ENCODE data around the gene C1R. TPM values are rescaled to one million over a fixed set of nuclear protein-coding genes. Genes with fewer than 3 reads are reported as not detected.
"Not testable (repeated sequence)": the region's sequence is repeated elsewhere in the genome, so short reads cannot be mapped to it uniquely, and the experiment has no call there.

C1R gene
- total RNA-seq, 2 experiments from 2014 or later, result 1.4 to 2.2 TPM

DNA sequence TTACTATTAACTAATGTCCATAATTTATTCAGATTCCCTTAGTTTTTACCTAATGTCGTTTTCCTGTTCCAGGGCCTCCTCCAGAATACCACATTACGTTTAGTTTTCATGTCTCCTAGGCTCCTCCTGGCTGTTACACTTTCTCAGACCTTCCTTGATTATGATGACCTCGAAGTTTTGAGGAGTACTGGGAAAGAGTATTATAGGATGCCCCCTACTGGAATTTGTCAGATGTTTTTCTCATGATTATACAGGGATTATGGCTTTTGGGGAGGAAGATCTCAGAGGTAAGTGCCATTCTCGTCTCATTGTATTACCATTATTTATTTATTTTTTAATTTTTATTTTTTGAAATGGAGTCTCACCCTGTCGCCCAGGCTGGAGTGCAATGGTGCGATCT lies 49.4 kb downstream of the C1R start:
- no peaks in the 10 kb centered on the region for H3K27me3 Mint-ChIP-seq
- H3K4me3 Mint-ChIP-seq, result no peak overlapping the region
- intact Hi-C loops (cut with micrococcal nuclease), result loop anchor here (1.0 to 10.0 kb wide), 3 partner anchors 24 to 99 kb away; partner anchors contain the start of genes C12orf57, C1R and LPCAT3
- H3K36me3 Mint-ChIP-seq, result no peaks in the 10 kb centered on the region
- ChIA-PET POLR2A (no interaction called here), CTCF (interaction anchor here (1.5 to 2.6 kb wide), 2 partner anchors 9 to 25 kb away, joined by 7 to 12 read pairs; partner anchors contain the start of gene LPCAT3)
- H3K4me1 Mint-ChIP-seq (ENCODE audit: low read depth), result peaks cover 7% of the 10 kb centered on the region
- no peaks in the 10 kb centered on the region for H3K9me3 Mint-ChIP-seq
- no peak for DNase-seq
- no peak overlapping the region for H3K27ac Mint-ChIP-seq

- no peak for DNase-seq
Observed at GRCh38 chr12:7039403-7039802, 52.8 kb downstream of the C1R start.

GRCh38 chr12:7038591-7038990 lies 53.7 kb downstream of the C1R start:
- ChIA-PET CTCF (no interaction called here), POLR2A (no interaction called here)
- Mint-ChIP-seq H3K4me1 (ENCODE audit: low read depth) (peaks cover 6% of the 10 kb centered on the region), H3K36me3 (no peaks in the 10 kb centered on the region), H3K27ac (no peak overlapping the region), H3K4me3 (no peak overlapping the region), H3K9me3 (no peaks in the 10 kb centered on the region), H3K27me3 (no peaks in the 10 kb centered on the region)
- intact Hi-C loops (cut with micrococcal nuclease), result no loop called here
- no peak for DNase-seq

More at GRCh38 chr12:7039403-7039802, 52.8 kb downstream of the C1R start:
- no peaks in the 10 kb centered on the region for H3K27me3 Mint-ChIP-seq
- no peak overlapping the region for H3K27ac Mint-ChIP-seq
- CTCF ChIA-PET, result no interaction called here
- H3K4me1 Mint-ChIP-seq (ENCODE audit: low read depth), result peaks cover 6% of the 10 kb centered on the region
- intact Hi-C loops (cut with micrococcal nuclease), result no loop called here
- no peaks in the 10 kb centered on the region for H3K9me3 Mint-ChIP-seq
- no peak overlapping the region for H3K4me3 Mint-ChIP-seq
- POLR2A ChIA-PET, result interaction anchor here (1.1 kb wide), 1 partner anchor 95 kb away, joined by 3 read pairs; no protein-coding TSS in a partner anchor
- no peaks in the 10 kb centered on the region for H3K36me3 Mint-ChIP-seq

DNA sequence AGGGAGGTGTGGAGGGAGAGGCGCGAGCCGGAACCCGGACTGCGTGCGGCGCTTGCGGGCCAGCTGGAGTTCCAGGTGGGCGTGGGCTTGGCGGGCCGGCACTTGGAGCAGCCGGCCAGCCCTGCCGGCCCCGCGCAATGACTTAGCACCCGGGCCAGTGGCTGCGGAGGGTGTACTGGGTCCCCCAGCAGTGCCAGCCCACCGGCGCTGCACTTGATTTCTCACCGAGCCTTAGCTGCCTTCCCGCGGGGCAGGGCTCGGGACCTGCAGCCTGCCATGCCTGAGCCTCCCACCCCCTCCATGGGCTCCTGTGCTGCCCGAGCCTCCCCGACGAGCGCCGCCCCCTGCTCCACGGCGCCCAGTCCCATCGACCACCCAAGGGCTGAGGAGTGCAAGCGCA lies 54.8 kb downstream of the C1R start:
- CTCF ChIA-PET; intact Hi-C loops (cut with micrococcal nuclease); H3K4me1 Mint-ChIP-seq (ENCODE audit: low read depth); H3K9me3 Mint-ChIP-seq; POLR2A ChIA-PET; H3K27ac Mint-ChIP-seq; DNase-seq; H3K27me3 Mint-ChIP-seq; H3K4me3 Mint-ChIP-seq; H3K36me3 Mint-ChIP-seq: not testable (repeated sequence)

- Mint-ChIP-seq H3K27me3 (no peaks in the 10 kb centered on the region), H3K4me1 (ENCODE audit: low read depth) (peaks cover 6% of the 10 kb centered on the region), H3K27ac (no peak overlapping the region), H3K36me3 (no peaks in the 10 kb centered on the region), H3K9me3 (no peaks in the 10 kb centered on the region), H3K4me3 (no peak overlapping the region)
- DNase-seq, result no peak
- POLR2A ChIA-PET, result no interaction called here
- CTCF ChIA-PET, result no interaction called here
- intact Hi-C loops (cut with micrococcal nuclease), result no loop called here
Observed at GRCh38 chr12:7035463-7035862, 56.8 kb downstream of the C1R start.

- intact Hi-C loops (cut with micrococcal nuclease), result no loop called here
- CTCF ChIA-PET, result interaction anchor here (2.4 to 2.5 kb wide), 2 partner anchors 9 to 15 kb away, joined by 11 to 12 read pairs; partner anchors contain the start of gene LPCAT3
- H3K27ac Mint-ChIP-seq, result no peak overlapping the region
- DNase-seq, result no peak
- POLR2A ChIA-PET, result no interaction called here
- H3K4me3 Mint-ChIP-seq, result no peak overlapping the region
- no peaks in the 10 kb centered on the region for H3K27me3 Mint-ChIP-seq
- peaks cover 6% of the 10 kb centered on the region for H3K4me1 Mint-ChIP-seq (ENCODE audit: low read depth)
- no peaks in the 10 kb centered on the region for H3K36me3 Mint-ChIP-seq
- no peaks in the 10 kb centered on the region for H3K9me3 Mint-ChIP-seq
Observed at GRCh38 chr12:7034464-7034863, 57.8 kb downstream of the C1R start.

- H3K9me3 Mint-ChIP-seq, result no peaks in the 10 kb centered on the region
- POLR2A ChIA-PET, result no interaction called here
- no peaks in the 10 kb centered on the region for H3K36me3 Mint-ChIP-seq
- H3K4me1 Mint-ChIP-seq (ENCODE audit: low read depth), result peaks cover 6% of the 10 kb centered on the region
- H3K27ac Mint-ChIP-seq, result no peak overlapping the region
- CTCF ChIA-PET, result interaction anchor here (0.9 to 2.5 kb wide), 5 partner anchors 10 to 79 kb away, joined by 3 to 12 read pairs (median 3); partner anchors contain the start of gene LPCAT3
- no peak for DNase-seq
- no peak overlapping the region for H3K4me3 Mint-ChIP-seq
- no peaks in the 10 kb centered on the region for H3K27me3 Mint-ChIP-seq
- intact Hi-C loops (cut with micrococcal nuclease), result no loop called here
Observed at GRCh38 chr12:7032990-7033389, 59.3 kb downstream of the C1R start.

DNA sequence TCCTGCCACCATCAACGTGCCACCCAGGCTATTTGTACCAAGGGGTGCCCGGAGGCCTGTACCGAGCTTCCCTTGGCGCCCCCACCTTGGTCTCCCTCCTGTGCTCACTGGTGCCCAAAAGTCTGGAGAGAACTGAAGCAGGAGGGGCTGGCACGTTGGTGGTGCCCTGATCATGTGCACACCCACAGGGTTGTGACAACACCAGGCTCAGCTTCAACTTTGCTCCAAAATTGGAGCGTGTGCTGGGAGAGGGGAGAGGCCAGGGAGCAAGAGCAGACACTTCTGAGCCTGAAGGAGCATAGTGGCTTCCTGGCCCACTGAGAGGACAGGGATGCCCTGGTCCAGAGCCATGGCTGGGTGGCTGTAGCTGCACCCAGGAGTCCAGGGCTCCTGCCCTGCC lies 60.9 kb downstream of the C1R start:
- Mint-ChIP-seq H3K4me1 (ENCODE audit: low read depth) (no peaks in the 10 kb centered on the region), H3K9me3 (no peaks in the 10 kb centered on the region), H3K36me3 (no peaks in the 10 kb centered on the region), H3K27ac (no peak overlapping the region), H3K27me3 (no peaks in the 10 kb centered on the region), H3K4me3 (no peak overlapping the region)
- intact Hi-C loops (cut with micrococcal nuclease), result no loop called here
- CTCF ChIA-PET, result interaction anchor here (1.5 to 1.7 kb wide), 2 partner anchors 20 to 113 kb away, joined by 3 to 5 read pairs; no protein-coding TSS in a partner anchor
- no peak for DNase-seq
- POLR2A ChIA-PET, result no interaction called here

Other genes with a start within 250 kb of the C1R start
- gene CDCA3, start 241.2 kb downstream of the C1R start, total RNA-seq, result 10 to 100 TPM; 80.3 to 87.8 TPM
- gene USP5, start 240.3 kb downstream of the C1R start, total RNA-seq, result 100 to 1,000 TPM; 125 to 130 TPM
- gene TPI1, start 224.9 kb downstream of the C1R start, total RNA-seq, result 1,000 to 10,000 TPM; 1,432 to 1,495 TPM
- 1 to 10 TPM; 3.8 to 4.7 TPM for gene SPSB2, start 219.1 kb downstream of the C1R start, total RNA-seq
- gene LRRC23, start 187.6 kb downstream of the C1R start, total RNA-seq, result 1 to 10 TPM; 6.8 to 7.8 TPM
- gene ENO2, start 177.9 kb downstream of the C1R start, total RNA-seq, result 100 to 1,000 TPM; 185 to 193 TPM
- gene ATN1, start 164.5 kb downstream of the C1R start, total RNA-seq, result 10 to 100 TPM; 34.8 to 37.8 TPM
- not detected for gene RNU7-1, start 148.6 kb downstream of the C1R start, total RNA-seq
- gene C12orf57, start 148.4 kb downstream of the C1R start, total RNA-seq, result 100 to 1,000 TPM; 257 to 272 TPM
- 100 to 1,000 TPM; 321 to 324 TPM for gene PTPN6, start 141.1 kb downstream of the C1R start, total RNA-seq
- 100 to 1,000 TPM; 334 to 346 TPM for gene PHB2, start 121.8 kb downstream of the C1R start, total RNA-seq
- 10 to 100 TPM; 76.5 to 81.5 TPM for gene EMG1, start 121.5 kb downstream of the C1R start, total RNA-seq
- 10 to 100 TPM; 18.3 to 20.5 TPM for gene LPCAT3, start 74.0 kb downstream of the C1R start, total RNA-seq
- gene C1S, start 31.7 kb downstream of the C1R start, total RNA-seq, result 1 to 10 TPM; 1.7 to 2.0 TPM
- 10 to 100 TPM; 17.1 to 22.6 TPM for gene C1RL, start 16.8 kb upstream of the C1R start, total RNA-seq
- gene RBP5, start 36.4 kb upstream of the C1R start, total RNA-seq, result under 1 TPM in 1 of 2 experiments, not detected in 1; 0.21 TPM
- gene CLSTN3, start 37.9 kb upstream of the C1R start, total RNA-seq, result 10 to 100 TPM; 40.1 to 44.7 TPM
- gene PEX5, start 97.2 kb upstream of the C1R start, total RNA-seq, result 10 to 100 TPM; 26.0 to 27.9 TPM
- not detected for gene ACSM4, start 211.6 kb upstream of the C1R start, total RNA-seq

Measured in activated CD4-positive, alpha-beta memory T cell treated with anti-CD3 and anti-CD28 coated beads for 36 hours (primary cell).